Osteoblast (primary cell): ENCODE data around the gene OSBPL6. TPM values are rescaled to one million over a fixed set of nuclear protein-coding genes. Genes with fewer than 3 reads are reported as not detected.

ENCODE experiments used
- DNase-seq: peaks from one replicate; pipeline ENCODE4 v3.0.0; 2011; ENCODE audit warnings: low spot score, mixed read lengths; ENCODE audit not compliant: insufficient read length; ENCODE audit errors: missing footprints
- H2AFZ ChIP-seq: 2 replicates; pipeline ENCODE4 v1.6.0; 2011; ENCODE audit warnings: mild to moderate bottlenecking, low read length
- H3K27ac ChIP-seq: 2 replicates; pipeline ENCODE4 v1.5.1; 2011; ENCODE audit warnings: mild to moderate bottlenecking, low read depth, low read length, moderate library complexity
- H3K27me3 ChIP-seq: 2 replicates; pipeline ENCODE4 v1.6.0; 2012; ENCODE audit warnings: mild to moderate bottlenecking, control low read depth, inconsistent platforms, low read length, moderate library complexity; ENCODE audit not compliant: insufficient read depth
- H3K36me3 ChIP-seq: 2 replicates; pipeline ENCODE4 v1.5.1; 2011; ENCODE audit warnings: mild to moderate bottlenecking, low read length, control low read depth, moderate library complexity; ENCODE audit not compliant: insufficient read depth
- H3K4me1 ChIP-seq: 2 replicates; pipeline ENCODE4 v1.5.1; 2011; ENCODE audit warnings: mild to moderate bottlenecking, low read length, control low read depth, moderate library complexity; ENCODE audit not compliant: insufficient read depth
- H3K4me2 ChIP-seq: 2 replicates; pipeline ENCODE4 v1.6.0; 2011; ENCODE audit warnings: mild to moderate bottlenecking, low read length; ENCODE audit not compliant: insufficient read depth
- H3K4me3 ChIP-seq: fragments of 200-600 bp; sonication (generic); 3 replicates; pipeline ENCODE4 v1.5.1; 2012; ENCODE audit warnings: mild to moderate bottlenecking, low read length, inconsistent platforms; ENCODE audit not compliant: insufficient read depth
- H3K79me2 ChIP-seq: 2 replicates; pipeline ENCODE4 v1.6.0; 2012; ENCODE audit warnings: mild to moderate bottlenecking, low read length, control low read depth, inconsistent platforms; ENCODE audit not compliant: insufficient read depth
- H3K9me3 ChIP-seq: 2 replicates; pipeline ENCODE4 v1.5.1; 2011; ENCODE audit warnings: low read depth, low read length, control low read depth
- H4K20me1 ChIP-seq: 2 replicates; pipeline ENCODE4 v1.6.0; 2012; ENCODE audit warnings: mild to moderate bottlenecking, low read length, control low read depth; ENCODE audit not compliant: insufficient read depth
- total RNA-seq: library from RNA; depleted of rRNA; stranded (reverse); fragments of >200 nt; gene quantifications from 2 replicates; pipeline ENCODE4 v1.2.3, GENCODE V29; 2012
- TF ChIP-seq, protein P1 (sequence below): IDR thresholded peaks from 2 replicates; pipeline ENCODE4 v1.5.1; 2011; ENCODE audit warnings: mild to moderate bottlenecking, low read depth, low read length, moderate library complexity; ENCODE audit errors: extremely low read depth

Gene OSBPL6
- total RNA-seq, 1 donor: 5.4 TPM

DNA sequence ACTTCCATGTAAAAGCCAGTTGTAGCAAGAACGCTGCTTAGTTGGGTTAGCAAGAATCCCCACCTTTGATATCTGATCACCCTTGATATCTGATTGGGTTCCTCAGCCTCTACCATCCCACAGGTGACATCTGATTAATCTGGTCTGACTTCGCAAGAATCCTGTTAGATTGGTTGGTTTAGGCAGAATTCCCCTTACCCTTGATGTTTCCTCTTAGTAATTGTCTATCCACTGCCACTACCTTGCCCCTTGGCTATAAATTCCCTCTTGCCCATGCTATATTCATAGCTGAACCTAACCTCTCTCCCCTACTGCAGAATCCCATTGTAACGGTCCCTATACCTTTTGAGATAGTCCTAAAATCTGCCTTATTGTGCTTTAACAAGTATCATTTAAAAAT lies 223.6 kb downstream of the OSBPL6 start:
- Histone ChIP-seq H3K27ac (no peak overlapping the region), H3K9me3 (no peaks in the 10 kb centered on the region), H3K4me1 (peaks cover 11% of the 10 kb centered on the region), H3K4me3 (no peak overlapping the region), H3K79me2 (no peaks in the 10 kb centered on the region), H4K20me1 (no peaks in the 10 kb centered on the region), H3K36me3 (no peaks in the 10 kb centered on the region), H3K27me3 (no peaks in the 10 kb centered on the region), H3K4me2 (no peak overlapping the region), H2AFZ (no peak overlapping the region)
- TF ChIP-seq, protein P1, sequence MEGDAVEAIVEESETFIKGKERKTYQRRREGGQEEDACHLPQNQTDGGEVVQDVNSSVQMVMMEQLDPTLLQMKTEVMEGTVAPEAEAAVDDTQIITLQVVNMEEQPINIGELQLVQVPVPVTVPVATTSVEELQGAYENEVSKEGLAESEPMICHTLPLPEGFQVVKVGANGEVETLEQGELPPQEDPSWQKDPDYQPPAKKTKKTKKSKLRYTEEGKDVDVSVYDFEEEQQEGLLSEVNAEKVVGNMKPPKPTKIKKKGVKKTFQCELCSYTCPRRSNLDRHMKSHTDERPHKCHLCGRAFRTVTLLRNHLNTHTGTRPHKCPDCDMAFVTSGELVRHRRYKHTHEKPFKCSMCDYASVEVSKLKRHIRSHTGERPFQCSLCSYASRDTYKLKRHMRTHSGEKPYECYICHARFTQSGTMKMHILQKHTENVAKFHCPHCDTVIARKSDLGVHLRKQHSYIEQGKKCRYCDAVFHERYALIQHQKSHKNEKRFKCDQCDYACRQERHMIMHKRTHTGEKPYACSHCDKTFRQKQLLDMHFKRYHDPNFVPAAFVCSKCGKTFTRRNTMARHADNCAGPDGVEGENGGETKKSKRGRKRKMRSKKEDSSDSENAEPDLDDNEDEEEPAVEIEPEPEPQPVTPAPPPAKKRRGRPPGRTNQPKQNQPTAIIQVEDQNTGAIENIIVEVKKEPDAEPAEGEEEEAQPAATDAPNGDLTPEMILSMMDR: no peak
- DNase-seq: no peak

DNA sequence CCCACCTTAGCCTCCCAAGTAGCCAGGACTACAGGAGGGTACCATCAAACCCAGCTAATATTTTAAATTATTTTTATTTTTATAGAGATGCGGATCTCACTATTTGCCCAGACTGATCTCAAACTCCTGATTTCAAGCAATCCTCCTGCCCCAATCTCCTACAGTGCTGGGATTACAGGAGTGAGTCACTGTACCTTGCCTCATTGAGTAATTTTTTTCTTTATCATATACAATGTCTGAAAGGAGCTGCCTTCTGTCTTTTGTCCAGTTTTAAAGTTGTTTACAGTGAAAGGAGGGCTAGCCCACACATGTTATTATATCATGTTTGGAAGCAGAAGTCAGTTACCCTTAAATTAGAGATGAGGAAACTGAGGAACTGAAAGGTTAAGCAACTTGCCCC lies 224.1 kb downstream of the OSBPL6 start:
- no peaks in the 10 kb centered on the region for H3K36me3 ChIP-seq
- no peaks in the 10 kb centered on the region for H3K27me3 ChIP-seq
- no peaks in the 10 kb centered on the region for H3K79me2 ChIP-seq
- peaks cover 11% of the 10 kb centered on the region for H3K4me1 ChIP-seq
- TF ChIP-seq, protein P1: no peak
- H2AFZ ChIP-seq: no peak overlapping the region
- H3K27ac ChIP-seq: no peak overlapping the region
- H3K4me2 ChIP-seq: no peak overlapping the region
- H3K9me3 ChIP-seq: no peaks in the 10 kb centered on the region
- DNase-seq: no peak
- H4K20me1 ChIP-seq: no peaks in the 10 kb centered on the region
- H3K4me3 ChIP-seq: no peak overlapping the region

DNA sequence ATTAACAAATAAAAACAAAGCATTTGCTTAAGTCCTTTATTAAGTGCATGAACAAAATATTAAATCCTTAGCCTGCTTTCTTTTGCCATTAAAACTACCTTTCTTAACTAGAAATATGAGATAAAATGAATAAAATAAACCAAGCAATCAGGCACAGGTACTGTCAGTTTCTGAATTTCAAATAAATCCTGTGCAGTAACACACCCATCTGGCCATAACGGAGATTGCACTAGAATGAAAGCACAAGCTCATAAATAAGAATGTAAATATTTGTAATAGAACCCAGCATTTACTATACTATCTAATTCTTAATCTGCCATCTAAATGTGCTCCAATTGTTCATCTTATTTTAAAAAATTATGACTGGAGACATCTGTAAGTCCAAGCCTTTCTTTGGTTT lies 224.8 kb downstream of the OSBPL6 start:
- H4K20me1 ChIP-seq: no peaks in the 10 kb centered on the region
- no peak overlapping the region for H3K27ac ChIP-seq

DNA sequence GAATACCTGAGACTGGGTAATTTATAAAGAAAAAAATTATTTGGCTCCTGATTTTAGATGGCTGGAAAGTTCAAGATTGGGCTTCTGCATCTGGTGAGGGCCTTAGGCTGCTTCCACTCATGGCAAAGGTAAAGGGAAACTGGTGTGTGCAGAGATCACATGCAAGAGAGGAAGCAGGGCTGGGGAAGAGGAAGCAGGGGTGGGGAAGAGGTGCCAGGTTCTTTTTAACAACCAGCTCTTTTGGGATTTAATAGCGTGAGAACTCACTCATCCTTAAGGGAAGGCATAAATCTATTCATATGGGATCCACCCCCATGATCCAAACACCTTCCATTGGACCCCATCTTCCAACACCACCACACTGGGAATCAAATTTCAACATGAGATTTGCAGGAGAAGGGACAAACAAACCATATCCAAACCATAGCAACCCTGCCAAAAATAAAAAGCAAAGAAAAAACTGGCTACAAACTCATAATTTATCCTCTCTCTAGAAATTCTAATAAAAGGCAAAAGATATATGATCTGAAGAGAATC lies 226.2 kb downstream of the OSBPL6 start:
- H2AFZ ChIP-seq: no peak overlapping the region

More for the DNA sequence above, 224.8 kb downstream of the OSBPL6 start:
- no peaks in the 10 kb centered on the region for H3K79me2 ChIP-seq
- H3K4me3 ChIP-seq: no peak overlapping the region
- no peak overlapping the region for H2AFZ ChIP-seq
- H3K36me3 ChIP-seq: no peaks in the 10 kb centered on the region
- H3K9me3 ChIP-seq: no peaks in the 10 kb centered on the region
- no peak for DNase-seq
- no peak overlapping the region for H3K4me2 ChIP-seq
- peaks cover 11% of the 10 kb centered on the region for H3K4me1 ChIP-seq
- no peaks in the 10 kb centered on the region for H3K27me3 ChIP-seq
- TF ChIP-seq, protein P1: no peak

More for the DNA sequence above, 226.2 kb downstream of the OSBPL6 start:
- no peak for DNase-seq
- Histone ChIP-seq H4K20me1 (no peaks in the 10 kb centered on the region), H3K4me3 (no peak overlapping the region), H3K4me1 (no peaks in the 10 kb centered on the region), H3K4me2 (no peak overlapping the region), H3K9me3 (no peaks in the 10 kb centered on the region), H3K27ac (no peak overlapping the region), H3K36me3 (no peaks in the 10 kb centered on the region), H3K79me2 (no peaks in the 10 kb centered on the region), H3K27me3 (no peaks in the 10 kb centered on the region)
- TF ChIP-seq, protein P1: no peak
